IPS DF 4.7 (cell line): Measurements from ENCODE around the gene CARNS1.
"Not testable (repeated sequence)": the region's sequence is repeated elsewhere in the genome, so short reads cannot be mapped to it uniquely, and the experiment has no call there.

Experiments
- DNase-seq: peaks from one replicate; pipeline ENCODE4 v3.0.0-alpha.2; 2013; ENCODE audit warnings: low spot score; ENCODE audit errors: extremely low read depth

Gene CARNS1

DNA sequence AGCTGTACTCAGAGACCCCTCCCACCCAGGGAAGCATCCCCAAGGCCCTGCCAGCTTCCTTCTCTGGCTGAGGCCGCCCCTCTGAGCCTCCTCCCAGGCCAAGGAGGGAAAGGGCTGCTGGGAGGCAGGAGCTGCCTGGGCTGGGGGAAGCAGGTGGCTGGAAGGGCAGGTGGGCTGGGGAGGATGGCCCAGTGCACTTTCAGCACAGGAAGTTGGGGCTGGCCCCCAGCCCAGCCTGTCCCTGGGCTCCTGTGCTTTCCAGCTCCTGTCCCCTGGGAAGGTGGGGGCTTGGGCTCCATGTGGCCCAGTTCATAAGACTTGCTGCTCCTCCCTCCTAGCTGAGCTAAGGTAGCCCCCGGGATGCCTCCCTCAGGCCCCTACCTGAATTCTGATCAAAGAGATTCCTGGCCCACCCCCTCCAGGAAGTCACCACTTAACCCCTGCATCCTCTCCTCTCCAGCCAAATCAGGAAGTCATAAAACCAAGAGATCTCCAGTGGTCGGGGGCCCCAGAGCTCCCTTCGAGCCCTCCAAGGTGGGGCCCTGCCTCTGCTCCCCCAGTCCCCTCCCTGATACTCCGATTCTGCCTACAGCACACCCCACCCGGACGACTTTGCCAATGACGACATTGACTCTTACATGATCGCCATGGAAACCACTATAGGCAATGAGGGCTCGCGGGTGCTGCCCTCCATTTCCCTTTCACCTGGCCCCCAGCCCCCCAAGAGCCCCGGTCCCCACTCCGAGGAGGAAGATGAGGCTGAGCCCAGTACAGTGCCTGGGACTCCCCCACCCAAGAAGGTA lies 18.7 kb upstream of the CARNS1 start:
- no peak for DNase-seq

DNA sequence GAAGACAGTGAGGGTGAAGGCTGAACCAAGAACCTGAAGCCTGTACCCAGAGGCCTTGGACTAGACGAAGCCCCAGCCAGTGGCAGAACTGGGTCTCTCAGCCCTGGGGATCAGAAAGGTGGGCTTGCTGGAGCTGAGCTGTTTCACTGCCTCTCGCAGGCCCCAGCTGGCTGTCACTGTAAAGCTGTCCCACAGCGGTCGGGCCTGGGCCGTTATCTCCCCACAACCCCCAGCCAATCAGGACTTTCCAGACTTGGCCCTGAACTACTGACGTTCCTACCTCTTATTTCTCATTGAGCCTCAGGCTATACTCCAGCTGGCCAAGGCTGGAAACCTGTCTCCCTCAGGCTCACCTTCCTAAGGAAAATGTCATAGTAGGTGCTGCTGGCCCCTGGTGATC lies 17.9 kb upstream of the CARNS1 start:
- DNase-seq, result no peak

DNA sequence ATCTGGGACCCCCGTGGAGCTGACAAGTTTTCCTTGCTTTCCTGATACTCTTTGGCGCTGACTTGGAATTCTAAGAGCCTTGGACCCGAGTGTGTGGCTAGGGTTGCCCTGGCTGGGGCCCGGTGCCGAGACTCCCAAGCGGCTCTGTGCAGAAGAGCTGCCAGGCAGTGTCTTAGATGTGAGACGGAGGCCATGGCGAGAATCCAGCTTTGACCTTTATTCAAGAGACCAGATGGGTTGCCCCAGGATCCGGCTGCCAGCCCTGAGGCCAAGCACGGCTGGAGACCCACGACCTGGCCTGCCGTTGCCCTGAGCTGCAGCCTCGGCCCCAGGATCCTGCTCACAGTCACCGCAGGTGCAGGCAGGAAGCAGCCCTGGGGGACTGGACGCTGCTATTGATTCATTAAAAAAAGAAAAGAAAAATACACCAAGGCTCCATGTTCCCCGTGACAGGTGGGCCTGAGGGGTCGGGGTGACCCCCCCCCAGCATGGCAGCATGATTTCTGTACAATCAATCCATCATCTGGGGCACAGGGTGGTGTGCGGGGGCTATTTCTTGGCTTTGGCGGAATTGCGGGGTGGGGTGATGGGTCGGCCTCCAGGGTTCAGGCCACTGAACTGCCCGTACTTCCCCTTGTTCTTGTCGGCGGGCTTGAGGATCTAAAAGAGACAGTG lies 17.4 kb upstream of the CARNS1 start:
- DNase-seq, result no peak

GRCh38 chr11:67398661-67399563 lies 16.6 kb upstream of the CARNS1 start:
- DNase-seq, result no peak

DNA sequence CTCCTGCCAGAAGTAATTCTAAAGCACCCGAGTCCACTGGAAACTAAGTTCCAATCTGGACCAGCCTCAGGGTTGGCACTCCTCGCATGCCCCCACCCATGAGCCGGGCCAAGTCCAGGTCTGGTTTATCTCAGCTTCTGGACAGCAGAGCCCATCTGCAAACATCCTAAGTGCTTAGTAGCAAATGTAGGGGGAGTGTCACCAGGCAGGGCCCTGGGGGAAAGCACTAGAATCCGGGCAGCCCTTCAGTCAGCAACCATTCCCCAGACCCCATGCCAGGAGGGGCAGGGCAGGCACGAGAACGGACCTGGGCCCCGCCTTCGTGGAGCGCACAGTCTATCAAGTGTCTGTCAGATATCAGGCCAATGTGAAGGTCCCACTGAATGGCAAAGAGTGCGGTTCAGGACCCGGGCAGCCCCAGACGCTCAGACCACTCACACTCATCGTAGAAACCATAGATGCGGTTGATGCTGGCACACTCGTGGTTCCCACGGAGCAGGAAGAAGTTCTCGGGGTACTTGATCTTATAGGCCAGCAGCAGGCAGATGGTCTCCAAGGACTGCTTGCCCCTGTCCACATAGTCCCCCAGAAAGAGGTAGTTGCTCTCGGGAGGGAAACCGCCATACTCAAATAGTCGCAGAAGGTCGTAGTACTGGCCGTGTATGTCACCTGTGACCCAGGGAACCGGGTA lies 15.1 kb upstream of the CARNS1 start:
- DNase-seq, result no peak

GRCh38 chr11:67400942-67401494 lies 14.5 kb upstream of the CARNS1 start:
- no peak for DNase-seq

- no peak for DNase-seq
These were observed 13.8 kb upstream of the CARNS1 start, which contains the start of gene PPP1CA for GRCh38 chr11:67401495-67402191. Gene PPP1CA, minus strand, starts transcription at chr11:67401858. Its CDS starts 76 bp downstream, at chr11:67401782.

DNA sequence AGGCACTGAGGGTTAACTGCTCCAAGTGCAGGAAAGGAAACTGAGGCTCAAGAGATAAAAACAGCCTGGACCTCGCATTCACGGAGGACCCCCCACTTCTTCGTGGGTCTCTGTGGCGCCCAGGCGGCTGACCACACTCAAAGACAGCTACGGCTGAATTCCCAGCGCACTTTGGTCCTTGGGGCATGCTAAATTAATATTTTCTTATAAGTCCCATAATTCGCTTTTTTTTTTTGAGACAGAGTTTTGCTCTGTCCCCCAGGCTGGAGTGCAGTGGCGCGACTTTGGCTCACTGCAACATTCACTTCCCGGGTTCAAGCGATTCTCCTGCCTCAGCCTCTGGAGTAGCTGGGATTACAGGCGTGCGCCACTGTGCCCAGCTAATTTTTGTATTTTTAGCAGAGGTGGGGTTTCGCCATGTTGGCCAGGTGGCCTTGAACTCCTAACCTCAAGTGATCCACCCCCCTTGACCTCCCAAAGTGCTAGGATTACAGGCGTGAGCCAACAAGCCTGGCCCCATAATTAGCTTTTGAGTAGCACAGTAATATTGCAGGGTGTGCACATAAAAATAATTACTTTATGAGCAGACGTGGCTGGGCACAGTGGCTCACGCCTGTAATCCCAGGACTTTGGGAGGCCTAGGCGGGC lies 13.2 kb upstream of the CARNS1 start:
- DNase-seq, result not testable (repeated sequence)

- DNase-seq, result not testable (repeated sequence)
These were observed 12.4 kb upstream of the CARNS1 start for GRCh38 chr11:67403085-67403484.

DNA sequence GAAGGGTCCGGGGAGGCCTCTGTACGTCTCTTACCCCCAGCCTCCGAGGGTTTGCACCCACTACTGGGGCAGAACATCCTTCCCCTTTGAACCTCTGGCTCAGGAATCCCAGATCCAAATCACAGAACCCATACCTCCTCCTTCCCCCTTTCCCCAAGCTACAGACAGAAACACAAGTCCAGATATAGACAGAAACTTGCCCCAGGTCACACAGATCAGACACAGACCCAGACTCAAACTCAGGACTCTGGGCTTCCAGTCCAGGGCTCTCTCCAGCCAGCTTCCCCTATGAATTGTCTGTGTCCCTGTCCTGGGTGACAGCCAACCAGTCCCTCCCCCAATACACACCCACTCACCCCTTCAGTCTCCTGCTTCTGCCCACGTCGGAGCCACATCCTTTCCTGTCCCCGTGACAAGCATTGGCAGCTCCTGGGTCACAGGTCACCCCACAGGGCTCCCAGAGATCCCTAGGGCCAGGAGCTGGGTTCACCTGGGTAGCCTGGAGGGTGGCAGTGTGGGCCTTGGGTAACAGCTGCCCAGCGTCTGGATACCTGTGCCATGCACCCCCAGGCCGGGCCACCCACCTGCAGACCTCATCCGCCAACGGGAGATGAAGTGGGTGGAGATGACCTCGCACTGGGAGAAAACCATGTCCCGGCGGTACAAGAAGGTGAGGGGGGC lies 10.8 kb upstream of the CARNS1 start:
- DNase-seq, result no peak

DNA sequence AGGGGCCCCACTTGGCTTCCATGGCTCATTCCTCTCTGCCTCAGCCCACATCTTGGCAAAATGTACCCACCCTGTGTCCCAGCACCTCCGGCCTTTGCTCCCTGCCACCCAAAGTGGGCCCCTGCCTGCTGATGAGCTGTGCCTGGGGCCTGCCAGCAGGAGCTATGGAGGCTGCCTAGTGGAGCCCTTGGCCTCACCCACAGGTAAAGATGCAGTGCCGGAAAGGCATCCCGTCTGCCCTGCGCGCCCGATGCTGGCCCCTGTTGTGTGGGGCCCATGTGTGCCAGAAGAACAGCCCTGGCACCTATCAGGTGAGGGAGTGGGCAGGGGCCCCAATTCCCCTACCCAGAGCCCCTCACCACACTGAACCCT lies 10.3 kb upstream of the CARNS1 start:
- DNase-seq, result no peak

DNA sequence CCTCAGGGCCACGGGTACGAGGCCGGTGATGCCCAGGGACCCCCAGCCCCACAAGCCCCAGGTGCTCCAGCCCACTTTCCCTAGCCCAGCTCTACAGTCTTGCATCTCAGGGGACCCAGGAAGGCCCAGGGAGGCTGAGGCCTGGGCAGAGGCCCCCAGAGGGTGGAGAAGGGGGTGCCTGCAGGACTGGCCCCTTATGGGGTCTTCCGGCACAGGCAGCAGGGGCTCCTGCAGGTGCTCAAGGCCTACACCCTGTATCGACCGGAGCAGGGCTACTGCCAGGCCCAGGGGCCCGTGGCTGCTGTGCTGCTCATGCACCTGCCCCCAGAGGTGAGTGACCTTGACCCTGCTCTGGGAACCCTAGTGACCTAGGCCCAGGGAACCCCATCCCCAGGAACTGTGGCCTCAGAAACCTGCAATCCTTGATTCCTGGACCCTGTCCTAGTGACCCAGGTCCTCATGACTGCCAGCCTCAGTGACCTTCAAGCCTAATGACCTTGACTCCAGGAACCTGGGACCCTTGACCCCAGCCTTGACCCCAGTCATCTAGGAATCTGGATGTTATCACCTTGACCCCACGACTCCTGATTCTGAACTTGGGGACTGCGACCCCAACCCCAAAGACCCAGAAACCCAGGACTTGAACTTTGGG lies 9.7 kb upstream of the CARNS1 start:
- no peak for DNase-seq

DNA sequence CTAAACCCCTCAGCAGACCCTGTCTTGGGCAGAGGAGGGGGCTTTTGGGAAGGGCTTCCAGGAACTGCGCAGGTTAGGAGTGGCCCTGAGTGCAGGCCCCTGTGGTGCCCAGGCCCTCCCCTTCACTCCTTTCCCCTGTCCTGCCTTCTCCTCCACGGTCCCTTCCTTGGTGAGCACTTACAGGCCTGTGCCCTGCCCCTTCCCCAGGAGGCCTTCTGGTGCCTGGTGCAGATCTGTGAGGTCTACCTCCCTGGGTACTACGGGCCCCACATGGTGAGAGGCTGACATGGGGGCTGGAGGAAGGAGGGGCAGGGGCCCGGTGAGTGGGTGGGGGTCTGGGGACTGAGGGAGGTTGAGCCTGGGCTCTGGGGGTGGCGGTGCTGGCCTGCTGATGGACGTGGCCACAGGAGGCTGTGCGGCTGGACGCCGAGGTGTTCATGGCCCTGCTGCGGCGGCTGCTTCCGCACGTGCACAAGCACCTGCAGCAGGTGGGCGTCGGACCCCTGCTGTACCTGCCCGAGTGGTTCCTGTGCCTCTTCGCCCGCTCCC lies 9.0 kb upstream of the CARNS1 start:
- DNase-seq, result no peak

DNA sequence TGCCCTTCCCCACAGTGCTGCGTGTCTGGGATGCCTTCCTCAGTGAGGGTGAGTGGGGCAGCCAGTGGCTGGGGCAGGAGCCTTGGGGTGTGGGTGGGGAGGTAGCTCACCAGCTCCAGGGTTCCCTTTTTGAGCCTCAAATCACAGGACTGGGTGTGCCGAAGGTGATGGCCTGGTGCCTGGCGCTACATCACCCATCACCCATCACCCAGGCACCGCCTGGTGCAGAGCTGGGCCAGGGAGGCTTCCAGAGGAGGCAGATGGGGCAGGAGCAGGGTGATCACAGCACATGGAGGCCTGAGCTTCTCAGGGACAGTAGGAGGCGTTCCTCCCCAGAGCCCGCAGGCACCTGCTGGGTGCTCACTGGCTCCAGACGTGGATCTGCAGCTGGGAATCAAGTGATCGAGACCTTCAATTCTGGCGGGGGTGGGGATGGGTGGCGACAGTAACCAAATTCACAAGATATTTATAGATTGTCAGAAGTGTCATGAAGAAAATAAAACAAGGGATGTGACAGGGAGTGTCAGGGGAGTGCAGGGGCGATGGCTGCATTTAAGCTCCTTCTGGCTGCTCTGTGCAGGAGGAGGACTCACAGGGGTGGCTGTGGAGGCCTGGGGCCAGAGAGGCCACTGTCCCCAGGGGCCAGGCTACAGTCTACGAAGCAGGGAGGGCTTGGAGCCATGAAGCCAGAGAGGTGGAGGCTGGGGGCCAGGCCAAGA lies 8.3 kb upstream of the CARNS1 start:
- no peak for DNase-seq

GRCh38 chr11:67407688-67408163 lies 7.8 kb upstream of the CARNS1 start:
- no peak for DNase-seq

DNA sequence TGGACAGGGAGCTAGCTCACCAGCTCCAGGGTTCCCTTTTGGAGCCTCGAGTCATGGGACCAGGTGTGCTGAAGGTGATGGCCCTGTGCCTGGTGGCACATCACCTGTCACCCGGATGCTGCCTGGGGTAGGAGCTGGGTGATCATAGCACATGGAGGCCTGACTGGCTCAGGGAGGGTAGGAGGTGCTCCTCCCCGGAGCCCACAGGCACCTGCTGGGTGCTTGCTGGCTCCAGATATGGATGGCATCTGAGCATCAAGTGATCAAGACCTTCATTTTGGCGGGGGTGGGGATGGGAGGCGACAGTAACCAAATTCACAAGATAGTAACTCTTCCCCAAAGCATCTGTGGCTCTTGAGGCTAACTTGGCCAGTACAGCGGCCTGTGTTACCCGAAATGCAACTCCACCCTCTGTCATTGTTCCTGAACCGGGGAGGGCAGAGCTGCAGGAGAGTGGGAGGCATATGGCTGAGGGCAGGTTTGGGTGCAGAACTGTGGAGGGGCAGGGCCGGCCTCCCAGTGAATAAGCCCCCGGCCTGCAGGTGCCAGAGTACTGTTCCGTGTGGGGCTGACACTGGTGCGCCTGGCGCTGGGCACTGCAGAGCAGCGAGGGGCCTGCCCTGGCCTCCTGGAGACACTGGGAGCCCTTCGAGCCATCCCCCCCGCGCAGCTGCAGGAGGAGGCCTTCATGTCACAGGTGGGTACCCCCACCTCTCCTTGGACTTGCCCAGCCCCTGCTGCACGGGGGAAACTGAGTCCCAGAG lies 6.9 kb upstream of the CARNS1 start:
- no peak for DNase-seq

GRCh38 chr11:67409261-67409666 lies 6.2 kb upstream of the CARNS1 start:
- no peak for DNase-seq
